ENCODE data around the gene BATF2. TPM values are rescaled to one million over a fixed set of nuclear protein-coding genes. Genes with fewer than 3 reads are reported as not detected.
"Not testable (repeated sequence)": the region's sequence is repeated elsewhere in the genome, so short reads cannot be mapped to it uniquely, and the experiment has no call there.

Gene BATF2
- total RNA-seq, 4 donors from 2014 or later: 5.0 to 12.0 (median 11.2) TPM

- no peaks in the 10 kb centered on the region for H3K27me3 ChIP-seq
- peak; percentile 93 to 97 (median 95) for DNase-seq
- H3K4me3 ChIP-seq: peak overlapping the region; percentile 48 to 85 (median 77)
- H3K27ac ChIP-seq: peak overlapping the region; percentile 90 to 99 (median 98)
- H3K9me3 ChIP-seq: no peaks in the 10 kb centered on the region
- peaks cover 2 to 22% (median 7%) of the 10 kb centered on the region in 4 donors for H3K4me1 ChIP-seq
- H3K36me3 ChIP-seq: peaks cover 0 to 6% (median 0%) of the 10 kb centered on the region in 3 donors
- TF ChIP-seq CTCF (IDR thresholded peaks at IDR 0.05) (peak; percentile 62 to 95 (median 84)), POLR2A (IDR thresholded peaks at IDR 0.05) (peak; percentile 63 to 70)
Observed at GRCh38 chr11:65013130-65013887, 16.5 kb upstream of the BATF2 start.

DNA sequence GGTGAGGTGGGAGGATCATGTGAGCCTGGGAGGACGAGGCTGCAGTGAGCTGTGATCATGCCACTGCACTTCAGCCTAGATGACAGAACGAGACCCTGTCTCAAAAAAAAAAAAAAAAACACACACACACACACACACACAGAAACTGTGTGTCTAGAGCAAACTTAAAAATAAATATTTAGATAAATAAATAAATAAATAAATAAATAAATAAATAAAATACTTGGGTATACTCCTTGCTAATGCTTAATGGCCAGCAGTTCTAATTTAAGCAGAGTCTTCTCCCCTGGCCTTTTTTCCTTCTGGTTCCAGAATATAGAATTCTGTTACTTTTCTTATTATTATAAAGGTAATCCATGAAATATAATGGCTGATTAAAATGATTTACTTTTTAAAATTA lies 12.1 kb upstream of the BATF2 start:
- peaks cover 0 to 8% (median 1%) of the 10 kb centered on the region in 4 donors for H3K4me1 ChIP-seq
- no peaks in the 10 kb centered on the region for H3K27me3 ChIP-seq

DNA sequence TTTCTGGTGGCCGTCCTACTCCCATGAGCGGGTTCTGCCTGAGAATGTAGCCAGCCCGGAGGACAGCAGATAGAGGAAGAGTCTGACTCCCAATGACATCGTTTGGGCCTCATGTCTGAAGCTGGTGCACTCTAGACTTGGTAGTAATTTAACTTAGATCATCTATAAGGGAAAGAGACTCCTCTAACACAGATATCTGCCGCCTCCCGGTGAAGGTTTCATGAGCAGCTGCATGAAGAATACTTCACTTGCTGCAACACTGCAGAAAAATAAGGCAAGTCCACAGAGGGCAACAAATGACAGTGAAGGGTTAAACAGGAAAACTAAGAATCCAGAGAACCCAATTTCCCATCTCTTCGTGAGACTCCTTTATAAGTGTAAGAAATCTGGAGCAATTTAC lies 11.2 kb upstream of the BATF2 start:
- no peak for TF ChIP-seq POLR2A (IDR thresholded peaks at IDR 0.05)
- TF ChIP-seq CTCF (IDR thresholded peaks at IDR 0.05): no peak
- no peak overlapping the region for H3K27ac ChIP-seq
- H3K4me3 ChIP-seq: no peak overlapping the region
- H3K9me3 ChIP-seq: no peaks in the 10 kb centered on the region
- H3K4me1 ChIP-seq: peaks cover 0 to 5% (median under 1%) of the 10 kb centered on the region in 4 donors
- no peaks in the 10 kb centered on the region for H3K36me3 ChIP-seq
- no peaks in the 10 kb centered on the region for H3K27me3 ChIP-seq
- no peak for DNase-seq

More for the DNA sequence above, 12.1 kb upstream of the BATF2 start:
- TF ChIP-seq CTCF (IDR thresholded peaks at IDR 0.05): no peak
- no peak for TF ChIP-seq POLR2A (IDR thresholded peaks at IDR 0.05)
- Histone ChIP-seq H3K4me3 (no peak overlapping the region), H3K36me3 (no peaks in the 10 kb centered on the region), H3K9me3 (no peaks in the 10 kb centered on the region), H3K27ac (no peak overlapping the region)
- no peak for DNase-seq

DNA sequence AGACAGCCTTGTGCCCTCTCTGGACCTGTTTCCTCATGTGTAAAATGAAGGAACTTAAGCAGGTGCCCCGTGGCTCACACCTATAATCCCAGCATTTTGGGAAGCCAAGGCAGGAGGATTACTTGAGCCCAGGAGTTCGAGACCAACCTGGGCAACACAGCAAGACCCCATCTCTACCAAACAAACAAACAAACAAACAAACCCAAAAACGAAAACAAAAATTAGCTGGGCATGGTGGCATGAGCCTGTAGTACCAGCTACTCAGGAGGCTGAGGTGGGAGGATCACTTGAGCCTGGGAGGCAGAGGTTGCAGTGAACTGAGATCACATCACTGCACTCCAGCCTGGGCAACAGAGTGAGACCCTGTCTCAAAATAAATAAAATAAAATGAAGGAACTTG lies 7.2 kb upstream of the BATF2 start:
- not testable (repeated sequence) for H3K27ac ChIP-seq, H3K4me3 ChIP-seq, DNase-seq, H3K4me1 ChIP-seq, H3K36me3 ChIP-seq, H3K9me3 ChIP-seq, H3K27me3 ChIP-seq

DNA sequence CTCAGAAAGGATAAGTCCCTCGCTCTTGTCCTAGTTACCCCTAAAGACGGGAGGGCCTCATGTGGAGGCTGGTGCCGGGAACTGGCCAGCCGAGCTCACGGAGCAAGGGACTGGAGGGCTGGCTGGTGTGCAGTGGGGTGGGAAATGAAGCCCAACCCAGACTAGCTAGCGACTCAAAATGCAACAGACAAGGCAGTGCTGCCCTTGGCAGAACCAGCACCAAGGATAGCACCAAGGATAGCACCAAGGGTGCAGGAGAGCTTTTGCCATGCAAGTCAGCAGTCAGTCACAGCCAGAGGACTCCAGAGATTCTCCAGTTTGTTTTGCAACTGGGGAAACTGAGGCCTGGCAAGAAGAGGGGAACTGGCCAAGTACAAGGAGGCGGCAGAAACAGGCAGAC lies 6.5 kb upstream of the BATF2 start:
- no peak overlapping the region for H3K27ac ChIP-seq
- no peaks in the 10 kb centered on the region for H3K27me3 ChIP-seq
- no peak overlapping the region for H3K4me3 ChIP-seq
- H3K36me3 ChIP-seq: no peaks in the 10 kb centered on the region
- no peak for DNase-seq
- H3K9me3 ChIP-seq: no peaks in the 10 kb centered on the region
- peaks cover 0 to 14% (median 0%) of the 10 kb centered on the region in 4 donors for H3K4me1 ChIP-seq
- no peak for TF ChIP-seq POLR2A (IDR thresholded peaks at IDR 0.05)
- no peak for TF ChIP-seq CTCF (IDR thresholded peaks at IDR 0.05)

DNA sequence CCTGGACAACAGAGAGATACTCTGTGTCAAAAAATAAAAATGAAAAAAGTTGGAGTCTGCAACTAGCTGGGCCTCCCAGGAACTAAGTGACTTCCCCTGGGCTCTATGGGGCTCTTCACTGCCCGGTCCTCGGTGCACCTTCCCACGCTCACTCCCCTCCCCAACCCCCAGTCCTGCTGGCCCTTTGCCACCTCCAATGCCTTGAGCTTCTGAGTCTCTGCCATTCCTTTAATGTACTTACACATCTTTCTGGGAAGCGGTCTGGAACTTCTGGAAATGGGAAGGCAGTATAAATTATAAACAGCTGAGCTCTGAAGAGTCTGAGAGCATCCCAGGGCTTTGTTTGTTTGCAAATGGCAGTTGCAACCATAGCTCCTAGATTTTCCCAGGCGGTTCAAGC lies 5.9 kb upstream of the BATF2 start:
- DNase-seq: no peak
- H3K27me3 ChIP-seq: no peaks in the 10 kb centered on the region
- H3K36me3 ChIP-seq: no peaks in the 10 kb centered on the region
- H3K4me3 ChIP-seq: no peak overlapping the region
- no peak overlapping the region for H3K27ac ChIP-seq
- H3K9me3 ChIP-seq: no peaks in the 10 kb centered on the region
- TF ChIP-seq CTCF (IDR thresholded peaks at IDR 0.05): no peak
- TF ChIP-seq POLR2A (IDR thresholded peaks at IDR 0.05): no peak
- peaks cover 0 to 20% (median 0%) of the 10 kb centered on the region in 4 donors for H3K4me1 ChIP-seq

Measured in Peyer's patch (tissue), 4 donors.